AG04449 (cell line): Measurements from ENCODE around the gene COA8.

Source experiments
- CTCF ChIA-PET: fragments of 350-600 bp; formaldehyde crosslinking; extraction: SDS; loops from one replicate; lab custom pipeline; 2021; ENCODE audit warnings: antibody characterized with exemption; lab: Yijun Ruan, JAX
- POLR2A ChIA-PET: fragments of 400-600, 350-600 bp; formaldehyde crosslinking; extraction: SDS; loops from one replicate; lab custom pipeline; 2020; ENCODE audit warnings: antibody characterized with exemption, inconsistent platforms; lab: Yijun Ruan, JAX
- DNase-seq: peaks from one replicate; pipeline ENCODE4 v3.0.0-alpha.2; 2010; ENCODE audit warnings: low read depth, low spot score
- H3K4me3 ChIP-seq: 2 replicates; pipeline ENCODE4 v1.5.1; 2011; ENCODE audit warnings: low read depth, mild to moderate bottlenecking, control low read depth, low read length
- CTCF ChIP-seq: IDR thresholded peaks from one replicate; pipeline ENCODE4 v1.5.1; 2011; ENCODE audit warnings: mild to moderate bottlenecking, moderate library complexity, low read length, control low read depth, inconsistent platforms; ENCODE audit not compliant: insufficient read depth; ENCODE audit errors: missing control alignments

COA8 gene

DNA sequence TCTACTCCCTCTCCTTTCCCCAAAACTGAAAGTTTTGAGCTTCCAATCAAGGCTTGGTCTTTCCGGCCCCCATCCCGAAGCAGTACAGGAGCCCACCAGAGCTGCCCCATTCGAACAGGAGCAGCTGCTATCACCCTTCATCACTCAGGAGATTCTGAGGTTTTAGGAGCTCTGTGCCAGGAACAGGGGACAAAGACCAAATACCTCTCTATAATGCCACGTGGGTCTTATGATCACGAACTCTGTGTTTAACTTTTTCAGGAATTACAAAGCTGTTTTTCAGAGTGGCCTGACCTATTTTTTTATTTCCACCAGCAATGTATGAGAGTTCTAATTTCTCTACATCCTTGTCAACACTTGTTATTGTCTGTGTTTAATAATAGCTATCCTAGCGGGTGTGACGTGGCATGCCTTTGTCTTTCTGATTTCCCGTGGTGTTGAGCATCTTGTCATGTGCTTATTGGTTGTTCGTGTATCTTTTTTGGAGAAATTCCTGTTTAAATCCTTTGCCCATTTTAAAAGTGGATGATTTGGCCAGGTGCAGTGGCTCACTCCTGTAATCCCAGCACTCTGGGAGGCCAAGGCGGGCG is 21.7 kb downstream of the COA8 start:
- CTCF ChIA-PET: interaction anchor here (1.1 kb wide), 3 partner anchors 8 to 10 kb away, joined by 3 to 4 read pairs (median 3); no protein-coding TSS in a partner anchor
- POLR2A ChIA-PET: no interaction called here
- no peak overlapping the region for H3K4me3 ChIP-seq
- TF ChIP-seq CTCF: no peak
- DNase-seq: no peak

DNA sequence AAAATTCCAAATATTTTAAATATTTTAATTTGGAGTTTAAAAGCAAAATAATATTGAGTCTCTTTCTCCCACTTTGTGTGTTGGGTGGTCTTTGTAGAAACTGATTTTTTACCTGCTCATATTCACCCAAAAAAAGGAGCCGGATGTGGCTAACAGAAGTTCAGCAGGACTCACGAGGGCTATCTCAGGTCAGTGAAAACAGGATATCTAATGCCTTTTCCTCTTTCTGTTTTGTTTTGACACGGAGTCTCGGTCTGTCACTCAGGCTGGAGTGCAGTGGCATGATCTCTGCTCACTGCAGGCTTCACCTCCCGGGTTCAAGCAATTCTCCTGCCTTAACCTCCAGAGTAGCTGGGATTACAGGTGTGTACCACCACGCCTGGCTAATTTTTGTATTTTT is 30.8 kb downstream of the COA8 start:
- DNase-seq: no peak
- no peak overlapping the region for H3K4me3 ChIP-seq
- TF ChIP-seq CTCF: no peak
- ChIA-PET CTCF (interaction anchor here (0.5 kb wide), 1 partner anchor 213 kb away, joined by 3 read pairs; no protein-coding TSS in a partner anchor), POLR2A (no interaction called here)

DNA sequence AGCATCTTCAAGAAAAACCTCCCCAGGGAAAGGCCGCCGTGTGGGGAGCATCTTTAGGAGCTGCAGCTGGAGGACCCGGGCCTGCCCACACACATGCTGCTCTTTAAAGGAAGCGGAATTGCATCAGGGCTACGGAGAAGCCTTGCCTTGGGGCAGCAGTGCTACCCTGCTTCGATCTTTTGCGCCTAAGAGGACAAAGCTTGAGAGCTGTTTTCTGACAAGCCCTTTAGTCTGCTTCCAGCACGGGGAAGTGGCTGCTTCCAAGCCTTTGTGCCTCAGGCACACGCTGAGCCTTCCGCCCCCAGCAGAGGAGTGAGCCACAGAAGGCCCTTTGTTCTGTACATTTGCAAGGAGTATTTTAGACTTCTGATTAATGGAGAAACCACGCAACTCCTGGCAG is 31.5 kb downstream of the COA8 start:
- no peak for DNase-seq
- TF ChIP-seq CTCF: no peak
- ChIA-PET POLR2A (no interaction called here), CTCF (interaction anchor here (0.8 to 1.5 kb wide), 2 partner anchors 20 to 23 kb away, joined by 3 read pairs; no protein-coding TSS in a partner anchor)
- no peak overlapping the region for H3K4me3 ChIP-seq

DNA sequence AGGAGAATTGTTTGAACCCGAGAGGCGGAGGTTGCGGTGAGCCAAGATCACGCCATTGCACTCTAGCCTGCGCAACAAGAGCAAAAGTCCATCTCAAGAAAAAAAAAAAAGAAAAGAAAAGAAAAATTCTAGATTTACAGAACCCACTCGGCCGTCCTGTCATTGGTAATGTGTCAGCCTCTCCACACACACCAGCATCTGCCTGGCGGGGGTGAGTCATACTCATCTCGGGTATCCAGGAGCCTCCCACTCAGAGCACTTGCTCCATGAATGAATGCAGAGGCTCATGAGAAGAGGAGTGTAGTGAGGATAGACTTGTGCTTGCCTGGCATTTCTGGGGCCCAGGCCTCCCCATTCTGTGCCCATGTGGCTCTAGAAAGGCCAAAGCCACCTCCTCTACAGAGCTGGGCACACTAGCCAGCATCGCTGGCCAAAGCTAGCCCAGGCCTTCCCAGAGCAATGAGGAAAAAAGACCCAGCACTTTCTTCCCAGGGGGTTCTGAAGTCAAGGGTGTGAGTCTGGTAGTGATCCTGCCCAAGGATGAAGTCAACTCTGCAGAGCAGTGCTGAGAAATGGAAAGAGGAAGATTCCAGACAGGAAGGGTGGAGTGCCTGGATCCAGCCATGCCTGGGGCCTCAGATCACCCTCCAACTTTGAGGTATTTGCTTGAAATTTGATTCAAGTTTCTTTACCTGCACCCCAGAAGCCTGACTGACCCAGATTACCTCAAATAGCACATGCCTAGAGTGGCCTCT is 35.0 kb downstream of the COA8 start:
- no peak for DNase-seq
- ChIA-PET POLR2A (no interaction called here), CTCF (no interaction called here)
- TF ChIP-seq CTCF: no peak
- no peak overlapping the region for H3K4me3 ChIP-seq

- TF ChIP-seq CTCF: no peak
- CTCF ChIA-PET: interaction anchor here (1.0 kb wide), 1 partner anchor 13 kb away, joined by 3 read pairs; no protein-coding TSS in a partner anchor
- no peak overlapping the region for H3K4me3 ChIP-seq
- no peak for DNase-seq
- POLR2A ChIA-PET: no interaction called here
Measured at GRCh38 chr14:103600503-103600902, 37.7 kb downstream of the COA8 start.

DNA sequence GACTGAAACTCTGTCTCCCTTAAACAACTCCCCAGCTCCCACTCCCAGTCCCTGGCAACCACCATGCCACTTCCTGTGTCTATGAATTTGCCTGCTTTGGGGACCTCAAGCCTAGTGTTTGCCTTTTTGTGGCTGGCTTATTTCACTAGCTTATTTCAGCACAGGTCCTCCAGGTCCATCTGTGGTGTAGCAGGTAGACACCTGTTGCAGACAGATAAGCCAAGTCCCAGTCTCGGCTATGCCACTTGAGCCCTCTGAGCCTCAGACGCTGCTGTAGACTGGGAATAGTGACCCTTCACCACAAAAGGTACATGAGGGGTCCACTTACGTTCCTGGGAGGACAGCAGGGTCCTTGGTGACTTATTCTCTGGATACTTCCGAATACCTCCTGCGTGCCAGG is 41.9 kb downstream of the COA8 start:
- DNase-seq: no peak
- no peak overlapping the region for H3K4me3 ChIP-seq
- TF ChIP-seq CTCF: no peak
- CTCF ChIA-PET: interaction anchor here (1.2 to 1.5 kb wide), 3 partner anchors 9 to 378 kb away, joined by 3 to 4 read pairs (median 3); no protein-coding TSS in a partner anchor
- POLR2A ChIA-PET: no interaction called here
